Measurements from ENCODE around the gene ZDHHC11B.

- TF ChIP-seq CTCF (IDR thresholded peaks at IDR 0.05): no peak
- no peak for TF ChIP-seq POLR2A (IDR thresholded peaks at IDR 0.05)
- TF ChIP-seq EP300 (IDR thresholded peaks at IDR 0.05): no peak
These were observed 110.5 kb downstream of the ZDHHC11B start for GRCh38 chr5:673831-674629.

All from tibial nerve (tissue), 4 donors.